ENCODE measurements around the gene POLE.

- TF ChIP-seq NFIC (IDR thresholded peaks at IDR 0.05), result no peak
- TF ChIP-seq EP300 (IDR thresholded peaks at IDR 0.05; ENCODE audit: borderline replicate concordance), result no peak
- TF ChIP-seq TCF12 (IDR thresholded peaks at IDR 0.05; ENCODE audit: low read depth), result no peak
- no peak for TF ChIP-seq CREB1 (IDR thresholded peaks at IDR 0.05; ENCODE audit: low read depth)
- TF ChIP-seq RAD21 (IDR thresholded peaks at IDR 0.05; ENCODE audit: low read depth), result no peak
- no peak for TF ChIP-seq TAF1 (IDR thresholded peaks at IDR 0.05; ENCODE audit: low read depth)
- no peak for TF ChIP-seq YY1 (IDR thresholded peaks at IDR 0.05; ENCODE audit: low read depth)
- TF ChIP-seq, protein P1, sequence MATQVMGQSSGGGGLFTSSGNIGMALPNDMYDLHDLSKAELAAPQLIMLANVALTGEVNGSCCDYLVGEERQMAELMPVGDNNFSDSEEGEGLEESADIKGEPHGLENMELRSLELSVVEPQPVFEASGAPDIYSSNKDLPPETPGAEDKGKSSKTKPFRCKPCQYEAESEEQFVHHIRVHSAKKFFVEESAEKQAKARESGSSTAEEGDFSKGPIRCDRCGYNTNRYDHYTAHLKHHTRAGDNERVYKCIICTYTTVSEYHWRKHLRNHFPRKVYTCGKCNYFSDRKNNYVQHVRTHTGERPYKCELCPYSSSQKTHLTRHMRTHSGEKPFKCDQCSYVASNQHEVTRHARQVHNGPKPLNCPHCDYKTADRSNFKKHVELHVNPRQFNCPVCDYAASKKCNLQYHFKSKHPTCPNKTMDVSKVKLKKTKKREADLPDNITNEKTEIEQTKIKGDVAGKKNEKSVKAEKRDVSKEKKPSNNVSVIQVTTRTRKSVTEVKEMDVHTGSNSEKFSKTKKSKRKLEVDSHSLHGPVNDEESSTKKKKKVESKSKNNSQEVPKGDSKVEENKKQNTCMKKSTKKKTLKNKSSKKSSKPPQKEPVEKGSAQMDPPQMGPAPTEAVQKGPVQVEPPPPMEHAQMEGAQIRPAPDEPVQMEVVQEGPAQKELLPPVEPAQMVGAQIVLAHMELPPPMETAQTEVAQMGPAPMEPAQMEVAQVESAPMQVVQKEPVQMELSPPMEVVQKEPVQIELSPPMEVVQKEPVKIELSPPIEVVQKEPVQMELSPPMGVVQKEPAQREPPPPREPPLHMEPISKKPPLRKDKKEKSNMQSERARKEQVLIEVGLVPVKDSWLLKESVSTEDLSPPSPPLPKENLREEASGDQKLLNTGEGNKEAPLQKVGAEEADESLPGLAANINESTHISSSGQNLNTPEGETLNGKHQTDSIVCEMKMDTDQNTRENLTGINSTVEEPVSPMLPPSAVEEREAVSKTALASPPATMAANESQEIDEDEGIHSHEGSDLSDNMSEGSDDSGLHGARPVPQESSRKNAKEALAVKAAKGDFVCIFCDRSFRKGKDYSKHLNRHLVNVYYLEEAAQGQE (IDR thresholded peaks at IDR 0.05; ENCODE audit: low read depth), result no peak
- TF ChIP-seq CEBPB (IDR thresholded peaks at IDR 0.05), result no peak
- no peak for TF ChIP-seq EGR1 (IDR thresholded peaks at IDR 0.05)
- no peak for TF ChIP-seq USF1 (IDR thresholded peaks at IDR 0.05)
- TF ChIP-seq MAX (IDR thresholded peaks at IDR 0.05), result no peak
Observed at GRCh38 chr12:132639956-132640520, 47.1 kb downstream of the POLE start.

All from Ishikawa (cell line).